Activated CD8-positive, alpha-beta T cell treated with anti-CD3 and anti-CD28 coated beads for 36 hours (primary cell): ENCODE measurements around the gene DPP4. TPM values are rescaled to one million over a fixed set of nuclear protein-coding genes. Genes with fewer than 3 reads are reported as not detected.
A peak's percentile ranks its signal among the peaks of the same experiment; 100 is the strongest.

ENCODE experiments used
- ATAC-seq: fragments of 200-7000 bp; cut with Tn5 transposase; one replicate; pipeline ENCODE4 v1.10.0; 2021; ENCODE audit warnings: mild to moderate bottlenecking, moderate library complexity
- CTCF ChIA-PET: fragments of 350-600 bp; sonication (Branson Sonifier 250); formaldehyde crosslinking; loops from one replicate; lab custom pipeline; 2021; ENCODE audit warnings: antibody characterized with exemption; lab: Charles Lee
- POLR2A ChIA-PET: fragments of 350-600 bp; sonication (Branson Sonifier 250); formaldehyde crosslinking; loops from one replicate; lab custom pipeline; 2021; ENCODE audit warnings: antibody characterized with exemption; lab: Charles Lee
- DNase-seq: peaks from one replicate; pipeline ENCODE4 v3.0.0-alpha.2; 2020
- H3K27ac Mint-ChIP-seq: one replicate; pipeline ENCODE4 v1.8.0; 2021; ENCODE audit warnings: mild to moderate bottlenecking, mixed read lengths
- H3K27me3 Mint-ChIP-seq: one replicate; pipeline ENCODE4 v1.8.0; 2021; ENCODE audit warnings: mixed read lengths
- H3K36me3 Mint-ChIP-seq: one replicate; pipeline ENCODE4 v1.8.0; 2021; ENCODE audit warnings: low read depth, mixed read lengths
- H3K4me1 Mint-ChIP-seq: one replicate; pipeline ENCODE4 v1.8.0; 2021; ENCODE audit warnings: low read depth, mixed read lengths
- H3K4me3 Mint-ChIP-seq: one replicate; pipeline ENCODE4 v1.8.0; 2021; ENCODE audit warnings: mild to moderate bottlenecking, moderate library complexity, mixed read lengths
- H3K9me3 Mint-ChIP-seq: one replicate; pipeline ENCODE4 v1.8.0; 2021; ENCODE audit warnings: mixed read lengths
- intact Hi-C: fragments of 100-400 bp; cut with micrococcal nuclease; formaldehyde crosslinking; loops from one replicate; pipeline ENCODE4 v1.10.0; 2022
- total RNA-seq, 2 experiments: library from RNA; stranded (reverse); gene quantifications; one replicate each; pipeline ENCODE4 v1.2.3, GENCODE V29; 2021
- TF ChIP-seq, protein P1 (sequence below): fragments of 200-600 bp; IDR thresholded peaks from one replicate; pipeline ENCODE4 v1.8.0; 2022; ENCODE audit warnings: antibody characterized with exemption, mild to moderate bottlenecking

The DPP4 gene
- total RNA-seq, 2 experiments from 2014 or later = 25.9 to 26.4 TPM

DNA sequence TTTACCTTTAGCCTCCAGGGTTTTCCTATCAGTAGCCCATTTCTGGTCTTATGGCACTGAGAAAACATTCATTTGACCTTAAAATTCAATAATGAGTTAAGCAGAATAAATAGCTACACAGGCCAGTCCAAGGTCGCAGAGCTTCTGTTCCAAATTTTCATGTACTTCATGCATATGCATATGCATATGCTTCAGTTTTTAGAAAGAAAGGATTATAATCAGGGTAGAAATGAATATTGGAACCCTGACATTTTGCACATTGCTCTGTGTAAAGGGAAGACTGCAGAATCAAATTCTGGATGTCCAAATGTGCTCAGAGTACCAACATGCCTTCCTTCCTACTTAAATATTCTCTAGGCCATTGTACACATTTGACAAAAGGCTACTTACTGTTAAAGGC, 104.9 kb downstream of the DPP4 start:
- peaks cover 45% of the 10 kb centered on the region for H3K4me1 Mint-ChIP-seq
- no peak overlapping the region for H3K27ac Mint-ChIP-seq
- ChIA-PET CTCF (interaction anchor here (0.8 to 1.4 kb wide), 4 partner anchors 10 to 329 kb away, joined by 3 to 4 read pairs (median 3); no protein-coding TSS in a partner anchor), POLR2A (interaction anchor here (1.4 kb wide), 1 partner anchor 16 kb away, joined by 3 read pairs; no protein-coding TSS in a partner anchor)
- peaks cover 5% of the 10 kb centered on the region for H3K9me3 Mint-ChIP-seq
- TF ChIP-seq, protein P1, sequence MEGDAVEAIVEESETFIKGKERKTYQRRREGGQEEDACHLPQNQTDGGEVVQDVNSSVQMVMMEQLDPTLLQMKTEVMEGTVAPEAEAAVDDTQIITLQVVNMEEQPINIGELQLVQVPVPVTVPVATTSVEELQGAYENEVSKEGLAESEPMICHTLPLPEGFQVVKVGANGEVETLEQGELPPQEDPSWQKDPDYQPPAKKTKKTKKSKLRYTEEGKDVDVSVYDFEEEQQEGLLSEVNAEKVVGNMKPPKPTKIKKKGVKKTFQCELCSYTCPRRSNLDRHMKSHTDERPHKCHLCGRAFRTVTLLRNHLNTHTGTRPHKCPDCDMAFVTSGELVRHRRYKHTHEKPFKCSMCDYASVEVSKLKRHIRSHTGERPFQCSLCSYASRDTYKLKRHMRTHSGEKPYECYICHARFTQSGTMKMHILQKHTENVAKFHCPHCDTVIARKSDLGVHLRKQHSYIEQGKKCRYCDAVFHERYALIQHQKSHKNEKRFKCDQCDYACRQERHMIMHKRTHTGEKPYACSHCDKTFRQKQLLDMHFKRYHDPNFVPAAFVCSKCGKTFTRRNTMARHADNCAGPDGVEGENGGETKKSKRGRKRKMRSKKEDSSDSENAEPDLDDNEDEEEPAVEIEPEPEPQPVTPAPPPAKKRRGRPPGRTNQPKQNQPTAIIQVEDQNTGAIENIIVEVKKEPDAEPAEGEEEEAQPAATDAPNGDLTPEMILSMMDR = no peak
- ATAC-seq = no peak
- no peaks in the 10 kb centered on the region for H3K27me3 Mint-ChIP-seq
- H3K4me3 Mint-ChIP-seq = no peak overlapping the region
- H3K36me3 Mint-ChIP-seq = peaks cover 10% of the 10 kb centered on the region
- intact Hi-C loops = no loop called here
- DNase-seq = no peak

DNA sequence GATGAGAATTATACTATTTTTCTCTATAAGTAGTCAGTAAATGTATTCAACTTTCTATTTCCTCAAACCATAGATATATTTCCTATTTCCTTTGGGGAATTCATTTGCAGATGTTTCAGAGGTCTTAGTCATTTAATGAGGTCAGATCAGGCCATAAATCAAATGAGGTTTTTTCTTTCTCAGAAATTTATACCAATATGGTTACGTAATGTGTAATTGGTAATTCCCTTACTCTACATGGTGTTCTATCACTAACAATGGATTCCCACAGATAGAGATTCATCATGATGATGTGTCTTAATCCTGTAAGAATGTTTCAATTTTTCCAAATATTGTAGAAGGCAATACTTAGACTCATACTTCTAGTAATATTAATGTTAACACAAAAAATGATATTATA, 108.0 kb downstream of the DPP4 start:
- Mint-ChIP-seq H3K27ac (no peak overlapping the region), H3K9me3 (peaks cover 13% of the 10 kb centered on the region), H3K4me1 (peaks cover 41% of the 10 kb centered on the region), H3K27me3 (no peaks in the 10 kb centered on the region), H3K4me3 (no peak overlapping the region), H3K36me3 (peaks cover 11% of the 10 kb centered on the region)
- intact Hi-C loops = loop anchor here (2.0 kb wide), 2 partner anchors 13 to 27 kb away; no protein-coding TSS in a partner anchor
- ChIA-PET CTCF (interaction anchor here (1.3 kb wide), 1 partner anchor 27 kb away, joined by 3 read pairs; no protein-coding TSS in a partner anchor), POLR2A (interaction anchor here (1.7 kb wide), 1 partner anchor 27 kb away, joined by 7 read pairs; no protein-coding TSS in a partner anchor)
- ATAC-seq (peak; percentile 81), DNase-seq (no peak)
- TF ChIP-seq, protein P1 = no peak

DNA sequence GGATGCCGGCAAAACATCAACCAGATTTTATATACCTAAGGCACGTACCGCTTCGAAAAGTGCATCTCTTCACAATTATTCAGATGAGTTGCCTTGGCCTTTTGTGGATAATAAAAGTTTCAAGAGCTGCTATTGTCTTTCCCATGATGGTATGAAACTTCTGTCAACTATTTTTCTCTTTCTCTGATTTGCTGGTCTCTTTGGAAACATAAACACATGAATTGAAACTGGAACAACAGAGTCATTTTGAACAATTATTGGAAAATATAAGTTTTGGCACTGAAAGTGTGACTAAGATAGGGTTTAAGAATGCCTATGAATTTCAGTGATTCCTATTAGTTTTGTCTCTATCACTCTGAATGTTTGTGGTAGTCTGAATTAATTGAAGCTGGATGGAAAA, 109.9 kb downstream of the DPP4 start:
- ATAC-seq = peak; percentile 63
- Mint-ChIP-seq H3K36me3 (peaks cover 8% of the 10 kb centered on the region), H3K27ac (peak overlapping the region; percentile 89), H3K27me3 (no peaks in the 10 kb centered on the region), H3K4me3 (peak overlapping the region; percentile 5), H3K4me1 (peaks cover 44% of the 10 kb centered on the region), H3K9me3 (peaks cover 10% of the 10 kb centered on the region)
- ChIA-PET POLR2A (interaction anchor here (0.8 to 2.6 kb wide), 4 partner anchors 9 to 95 kb away, joined by 3 to 13 read pairs (median 5); no protein-coding TSS in a partner anchor), CTCF (interaction anchor here (1.0 to 2.6 kb wide), 6 partner anchors 10 to 31 kb away, joined by 3 to 19 read pairs (median 4); no protein-coding TSS in a partner anchor)
- TF ChIP-seq, protein P1 = no peak
- no peak for DNase-seq
- intact Hi-C loops = no loop called here

DNA sequence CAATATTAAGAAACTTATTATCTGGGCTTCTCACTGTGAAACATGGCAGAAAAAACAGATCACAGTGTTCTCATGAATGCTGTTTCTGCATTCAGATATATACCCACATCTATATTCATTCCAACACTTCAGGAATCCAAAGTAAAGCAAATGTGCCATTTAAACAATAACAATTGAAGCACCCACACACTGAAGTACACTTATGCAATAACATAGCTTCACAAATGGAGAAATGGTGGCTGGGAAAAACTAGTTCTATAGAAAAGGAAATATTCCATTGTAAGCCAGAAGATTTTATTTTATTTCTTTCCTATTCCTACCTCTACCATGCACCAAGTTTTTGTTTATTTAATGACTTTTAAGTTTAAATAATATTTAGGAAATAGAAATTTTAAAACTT, 111.9 kb downstream of the DPP4 start:
- ChIA-PET POLR2A (no interaction called here), CTCF (interaction anchor here (1.0 kb wide), 1 partner anchor 30 kb away, joined by 3 read pairs; no protein-coding TSS in a partner anchor)
- Mint-ChIP-seq H3K4me1 (peaks cover 44% of the 10 kb centered on the region), H3K36me3 (peaks cover 8% of the 10 kb centered on the region), H3K27ac (no peak overlapping the region), H3K4me3 (no peak overlapping the region), H3K27me3 (no peaks in the 10 kb centered on the region), H3K9me3 (peaks cover 10% of the 10 kb centered on the region)
- intact Hi-C loops = no loop called here
- TF ChIP-seq, protein P1 = no peak
- ATAC-seq (no peak), DNase-seq (no peak)

DNA sequence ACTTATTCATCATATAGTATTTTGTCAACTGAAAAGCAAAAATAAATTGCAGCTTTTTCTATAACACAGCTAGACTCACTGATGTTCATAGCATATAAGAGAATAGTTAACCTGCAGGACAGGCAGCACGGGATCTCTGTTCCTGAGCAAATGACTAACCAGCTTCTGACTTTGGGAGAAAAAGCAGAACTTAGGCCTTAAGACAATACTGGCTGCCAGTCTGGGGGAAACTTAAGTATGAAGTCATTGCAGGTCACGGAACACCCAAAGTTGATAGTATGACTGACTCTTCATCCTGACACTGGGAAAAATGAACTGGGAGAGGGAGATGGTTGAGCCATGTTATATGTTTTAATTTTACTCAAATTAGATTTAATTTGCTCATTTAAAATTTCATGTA, 113.0 kb downstream of the DPP4 start:
- Mint-ChIP-seq H3K27me3 (no peaks in the 10 kb centered on the region), H3K4me1 (peaks cover 45% of the 10 kb centered on the region), H3K27ac (no peak overlapping the region), H3K9me3 (peaks cover 10% of the 10 kb centered on the region), H3K36me3 (peaks cover 7% of the 10 kb centered on the region), H3K4me3 (no peak overlapping the region)
- no peak for DNase-seq
- intact Hi-C loops = no loop called here
- POLR2A ChIA-PET = no interaction called here
- CTCF ChIA-PET = interaction anchor here (1.1 kb wide), 1 partner anchor 35 kb away, joined by 3 read pairs; no protein-coding TSS in a partner anchor
- ATAC-seq = no peak
- TF ChIP-seq, protein P1 = no peak
